Kidney tubule cell (primary cell): ENCODE results near the gene MAML3.

Source experiments
- DNase-seq: peaks from one replicate; pipeline ENCODE4 v3.0.0-alpha.2; 2018; ENCODE audit warnings: low spot score

The MAML3 gene

GRCh38 chr4:140046016-140046415 lies 108.0 kb downstream of the MAML3 start:
- no peak for DNase-seq

GRCh38 chr4:140044337-140044902 lies 109.6 kb downstream of the MAML3 start:
- no peak for DNase-seq

- no peak for DNase-seq
Observed at GRCh38 chr4:140042634-140043033, 111.3 kb downstream of the MAML3 start.

GRCh38 chr4:140038031-140038533 lies 115.9 kb downstream of the MAML3 start:
- peak; percentile 16 for DNase-seq

DNA sequence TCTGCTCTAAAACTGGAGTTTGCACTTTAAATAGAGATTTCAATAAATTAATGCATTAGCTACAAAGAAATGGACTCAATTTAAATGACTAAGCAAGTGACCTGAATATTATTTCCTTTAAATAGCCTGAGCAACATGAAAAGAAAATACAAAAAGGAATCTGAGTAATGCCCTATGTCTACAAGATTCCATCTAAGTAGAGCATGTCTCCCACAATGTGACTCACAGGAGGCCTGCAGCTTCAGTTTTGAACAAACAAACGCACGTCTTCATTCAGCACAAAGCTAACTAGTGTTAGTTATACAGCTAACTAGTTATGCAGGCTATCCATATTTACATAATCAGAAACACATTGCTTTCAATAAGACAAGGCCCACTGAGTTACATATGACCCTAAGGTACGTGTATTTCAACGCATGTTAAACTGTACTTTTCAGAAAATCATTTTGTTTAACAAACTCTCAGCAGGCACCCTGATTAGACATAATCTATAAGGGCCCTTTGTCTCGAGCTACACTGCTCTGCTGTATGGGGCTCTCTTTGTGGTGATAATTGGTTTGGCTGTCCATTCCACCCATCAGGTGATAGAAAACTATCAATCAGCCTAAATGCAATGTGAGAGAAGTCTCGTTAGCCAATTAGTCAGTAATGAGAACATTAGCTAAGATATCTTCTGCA lies 116.5 kb downstream of the MAML3 start:
- peak; percentile 86 for DNase-seq

- DNase-seq, result no peak
Observed at GRCh38 chr4:140031706-140032105, 122.3 kb downstream of the MAML3 start.

- no peak for DNase-seq
Observed at GRCh38 chr4:140031061-140031460, 122.9 kb downstream of the MAML3 start.

DNA sequence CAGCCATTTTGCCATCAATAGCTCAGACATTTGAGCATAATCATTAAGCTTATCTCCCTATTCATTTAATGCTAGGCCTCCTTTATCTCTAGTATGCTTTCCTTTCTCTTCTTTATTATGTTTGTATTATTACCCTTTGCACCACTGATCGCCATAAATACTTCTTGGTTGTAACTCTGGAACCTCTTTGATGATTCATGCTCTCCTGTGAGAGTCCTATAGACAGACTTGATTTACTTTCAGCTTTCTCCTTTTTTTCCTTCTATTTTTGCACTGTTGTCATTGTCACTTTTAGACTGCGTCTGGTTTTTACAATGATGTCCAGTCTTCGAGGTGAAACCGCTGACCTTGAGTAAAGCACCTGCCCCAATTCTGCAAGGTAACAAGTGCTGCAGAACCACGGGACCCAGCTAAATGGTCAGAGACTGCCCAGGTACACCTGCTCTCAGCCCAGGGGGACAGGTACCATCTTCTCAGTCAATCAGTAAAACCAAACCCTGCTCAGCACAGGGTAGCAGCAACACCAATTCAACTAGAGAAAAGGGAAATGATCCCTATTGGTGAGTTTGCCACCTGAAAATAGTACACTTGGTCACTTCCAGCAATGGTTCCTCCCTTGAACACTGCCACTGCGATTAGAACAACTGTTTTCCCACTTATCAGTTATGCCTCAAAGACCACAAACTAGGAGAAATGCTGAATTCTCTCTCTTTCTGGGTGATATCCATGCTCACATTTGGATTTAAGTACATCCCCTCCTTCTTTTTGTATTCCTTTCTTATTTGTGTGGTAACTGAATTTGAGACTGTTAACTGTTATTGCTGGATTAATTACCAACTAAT lies 125.1 kb downstream of the MAML3 start:
- DNase-seq, result no peak

GRCh38 chr4:140028101-140028500 lies 125.9 kb downstream of the MAML3 start:
- DNase-seq, result no peak

GRCh38 chr4:140027101-140027500 lies 126.9 kb downstream of the MAML3 start:
- no peak for DNase-seq

DNA sequence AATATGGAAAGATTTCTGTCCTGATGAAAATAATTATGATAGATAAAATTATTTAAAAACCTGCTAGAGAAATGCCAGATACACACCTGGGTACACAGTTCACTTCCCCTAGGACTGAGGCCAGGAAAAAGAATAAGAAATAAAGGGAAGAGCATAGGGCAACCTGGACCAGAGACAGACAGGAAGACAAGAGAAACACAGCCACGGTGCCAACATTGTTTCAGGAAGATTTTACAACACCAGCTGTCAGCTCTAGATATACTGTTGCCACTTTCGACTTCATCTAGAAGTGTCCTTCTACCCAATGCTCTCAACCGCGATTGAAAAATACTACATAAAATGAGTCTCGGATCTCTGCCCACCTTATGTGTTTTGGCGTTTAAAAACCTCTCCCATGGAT lies 128.5 kb downstream of the MAML3 start:
- no peak for DNase-seq

GRCh38 chr4:140020457-140021361 lies 133.3 kb downstream of the MAML3 start:
- DNase-seq, result no peak

- peak; percentile 60 for DNase-seq
Observed at GRCh38 chr4:140019619-140020347, 134.2 kb downstream of the MAML3 start.

DNA sequence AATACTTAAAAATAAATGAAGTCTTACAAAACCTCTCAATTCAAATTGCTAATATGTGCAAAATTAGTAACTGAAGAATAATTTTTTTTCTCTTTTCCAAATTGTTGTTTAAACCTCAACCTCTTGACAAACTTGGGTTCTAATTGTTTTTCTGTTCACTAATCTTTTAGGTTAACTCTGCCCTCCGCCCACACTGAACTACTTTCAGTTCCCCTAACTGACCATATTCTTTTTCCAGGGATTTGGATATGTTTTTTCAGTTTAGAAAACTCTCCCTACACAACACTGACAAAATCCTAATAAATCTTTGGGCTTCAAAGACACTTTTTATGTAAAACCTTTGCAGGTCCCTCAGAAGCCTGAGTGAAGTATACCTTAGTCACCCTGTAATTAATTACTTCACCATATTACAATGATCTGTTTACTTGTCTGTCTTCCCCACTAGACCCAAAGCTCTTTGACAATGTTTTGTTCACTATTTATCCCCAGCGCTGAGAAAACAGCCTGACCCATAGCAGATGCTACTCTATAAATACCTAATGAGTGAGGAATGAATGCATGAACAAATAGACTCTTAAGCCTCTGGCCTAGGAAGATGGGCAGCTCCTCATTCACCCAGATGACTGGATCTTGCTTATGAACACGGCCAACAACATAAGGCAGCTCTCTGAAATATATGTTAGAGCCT lies 134.9 kb downstream of the MAML3 start:
- DNase-seq, result peak; percentile 27

DNA sequence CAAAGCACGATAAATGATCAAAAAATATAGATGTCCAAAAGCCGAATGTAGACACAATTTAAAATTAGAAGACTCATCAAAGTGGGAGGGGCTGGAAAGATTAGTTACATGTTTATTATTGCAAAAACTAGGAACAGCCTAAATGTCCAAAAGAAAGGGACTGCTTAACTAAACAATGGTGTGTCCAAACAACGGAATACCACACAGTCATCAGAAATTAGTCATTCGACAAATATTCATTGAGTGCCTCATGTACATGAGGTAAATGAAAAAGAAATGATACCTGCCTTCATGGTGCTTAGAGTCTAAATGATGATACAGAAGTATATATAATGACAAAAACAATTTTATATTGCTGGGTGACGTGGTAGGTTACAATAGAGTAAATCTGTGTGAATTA lies 139.7 kb downstream of the MAML3 start:
- DNase-seq, result no peak

GRCh38 chr4:140012688-140013486 lies 141.1 kb downstream of the MAML3 start:
- DNase-seq, result peak; percentile 68

DNA sequence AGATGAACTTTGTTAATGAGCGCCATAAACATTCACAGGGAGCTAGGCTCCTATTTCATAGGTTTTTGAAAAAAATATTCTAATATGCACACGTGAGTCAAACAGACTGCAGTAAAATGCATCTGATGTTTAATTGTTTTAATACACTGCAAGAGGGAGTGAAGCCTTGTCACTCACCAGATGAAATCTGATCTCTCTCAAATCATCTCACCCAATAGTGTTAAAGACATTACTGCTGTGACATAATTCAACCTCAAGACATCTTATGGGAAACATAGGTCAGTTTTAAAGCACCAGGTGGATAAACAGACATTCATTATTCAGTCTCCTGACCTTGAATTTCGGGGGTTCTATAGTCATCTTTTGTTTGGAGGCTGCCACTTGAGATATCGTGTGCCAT lies 148.3 kb downstream of the MAML3 start:
- DNase-seq, result no peak

GRCh38 chr4:140004922-140005627 lies 148.9 kb downstream of the MAML3 start:
- DNase-seq, result no peak

DNA sequence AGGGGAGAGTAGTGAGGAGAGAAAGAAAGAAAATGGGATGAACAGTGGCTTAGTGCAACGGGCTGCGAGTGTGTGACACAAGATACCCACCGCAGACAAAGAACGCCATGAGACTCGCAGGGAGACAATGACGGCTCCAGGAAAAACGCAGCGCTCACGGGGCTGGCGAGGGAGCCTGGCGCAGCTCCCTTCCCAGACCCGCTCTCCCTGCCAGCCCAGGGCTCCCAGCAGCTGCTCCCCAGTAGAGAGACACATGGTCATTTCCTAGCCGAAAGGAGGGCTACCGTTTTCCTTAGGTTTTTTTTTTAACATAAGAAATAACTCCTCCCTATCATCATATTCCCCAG lies 149.5 kb downstream of the MAML3 start:
- peak; percentile 40 for DNase-seq
